ENCODE results near the gene RAPGEF4. TPM values are rescaled to one million over a fixed set of nuclear protein-coding genes. Genes with fewer than 3 reads are reported as not detected.

The RAPGEF4 gene
- total and polyA plus RNA-seq, 7 donors, result 0.23 to 7.6 (median 4.2) TPM

DNA sequence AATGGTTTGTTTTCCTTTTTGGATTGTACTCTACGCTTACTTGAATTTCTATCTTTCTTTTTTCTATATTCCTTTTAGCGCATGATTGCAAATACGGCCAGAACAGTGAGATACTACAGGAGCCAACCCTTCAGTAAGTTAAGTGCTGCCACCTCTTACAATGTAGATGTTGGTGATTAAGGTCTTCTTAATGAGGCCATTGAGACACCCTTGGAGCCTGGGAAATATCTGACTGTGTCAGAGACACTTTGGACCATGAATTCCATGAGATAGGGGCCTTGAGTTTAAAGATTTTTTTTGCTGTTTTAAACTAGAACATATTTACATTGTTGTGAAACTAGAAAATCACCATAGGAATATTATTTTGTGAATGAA, 312.9 kb downstream of the RAPGEF4 start:
- H3K36me3 ChIP-seq, result no peaks in the 10 kb centered on the region
- H3K4me1 ChIP-seq, result peaks cover 0 to 61% (median 47%) of the 10 kb centered on the region in 4 donors
- TF ChIP-seq EP300 (IDR thresholded peaks at IDR 0.05) (no peak), POLR2AphosphoS5 (IDR thresholded peaks at IDR 0.05) (no peak), POLR2A (IDR thresholded peaks at IDR 0.05) (no peak)
- TF ChIP-seq, protein P1, sequence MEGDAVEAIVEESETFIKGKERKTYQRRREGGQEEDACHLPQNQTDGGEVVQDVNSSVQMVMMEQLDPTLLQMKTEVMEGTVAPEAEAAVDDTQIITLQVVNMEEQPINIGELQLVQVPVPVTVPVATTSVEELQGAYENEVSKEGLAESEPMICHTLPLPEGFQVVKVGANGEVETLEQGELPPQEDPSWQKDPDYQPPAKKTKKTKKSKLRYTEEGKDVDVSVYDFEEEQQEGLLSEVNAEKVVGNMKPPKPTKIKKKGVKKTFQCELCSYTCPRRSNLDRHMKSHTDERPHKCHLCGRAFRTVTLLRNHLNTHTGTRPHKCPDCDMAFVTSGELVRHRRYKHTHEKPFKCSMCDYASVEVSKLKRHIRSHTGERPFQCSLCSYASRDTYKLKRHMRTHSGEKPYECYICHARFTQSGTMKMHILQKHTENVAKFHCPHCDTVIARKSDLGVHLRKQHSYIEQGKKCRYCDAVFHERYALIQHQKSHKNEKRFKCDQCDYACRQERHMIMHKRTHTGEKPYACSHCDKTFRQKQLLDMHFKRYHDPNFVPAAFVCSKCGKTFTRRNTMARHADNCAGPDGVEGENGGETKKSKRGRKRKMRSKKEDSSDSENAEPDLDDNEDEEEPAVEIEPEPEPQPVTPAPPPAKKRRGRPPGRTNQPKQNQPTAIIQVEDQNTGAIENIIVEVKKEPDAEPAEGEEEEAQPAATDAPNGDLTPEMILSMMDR (IDR thresholded peaks at IDR 0.05), result no peak
- H3K27ac ChIP-seq, result peak overlapping the region; percentile 50 to 76 (median 74)
- no peaks in the 10 kb centered on the region for H3K9me3 ChIP-seq
- WGBS, 2 donors, result 94 to 96% methylated on average over 3 of the region's 3 CpGs
- intact Hi-C loops (cut with DNase I), result no loop called here
- no peaks in the 10 kb centered on the region for H3K27me3 ChIP-seq
- DNase-seq, result no peak
- H3K4me3 ChIP-seq, result no peak overlapping the region

DNA sequence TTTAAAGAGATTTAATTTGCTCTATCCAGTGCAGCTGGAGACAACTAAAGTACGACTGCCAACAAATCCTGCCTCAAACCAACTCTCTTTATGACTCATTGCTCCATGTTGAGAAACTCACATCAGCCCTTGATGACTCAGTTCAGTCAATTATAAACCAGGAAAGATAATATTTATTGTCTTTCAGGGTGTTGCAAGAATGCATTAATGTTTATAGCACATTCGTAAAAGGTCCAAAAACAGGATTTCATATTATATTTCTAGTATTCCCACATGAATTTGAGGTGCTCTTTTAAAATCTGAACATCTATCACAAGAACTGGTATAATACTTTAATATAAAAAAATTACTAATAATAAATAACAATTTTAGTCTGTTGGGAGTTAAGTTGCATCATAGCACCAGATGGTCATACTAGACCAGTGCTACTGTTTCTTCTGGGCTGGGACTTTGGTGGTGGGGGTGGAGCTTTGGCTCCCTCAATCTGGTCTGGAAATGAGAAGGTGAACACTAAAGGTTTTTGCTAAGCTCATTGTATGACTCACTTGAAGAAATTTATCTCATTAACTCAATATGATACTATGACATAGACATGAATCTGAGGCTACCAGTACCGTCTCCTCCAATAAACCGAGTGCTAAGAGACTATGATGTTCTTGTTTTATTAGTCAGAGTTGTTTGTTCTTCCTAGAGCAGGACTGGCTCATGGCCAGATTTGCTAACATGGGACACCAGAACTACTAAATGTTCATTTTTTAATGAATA, 313.4 kb downstream of the RAPGEF4 start:
- intact Hi-C loops (cut with DNase I), result no loop called here
- no peaks in the 10 kb centered on the region for H3K36me3 ChIP-seq
- peaks cover 0 to 55% (median 45%) of the 10 kb centered on the region in 4 donors for H3K4me1 ChIP-seq
- 5 to 29% methylated on average over 4 of the region's 4 CpGs for WGBS, 2 donors
- no peaks in the 10 kb centered on the region for H3K27me3 ChIP-seq
- peak overlapping the region; percentile 50 to 76 (median 74) for H3K27ac ChIP-seq
- H3K9me3 ChIP-seq, result no peaks in the 10 kb centered on the region
- peak; percentile 94 for DNase-seq
- H3K4me3 ChIP-seq, result no peak overlapping the region
- TF ChIP-seq POLR2AphosphoS5 (IDR thresholded peaks at IDR 0.05), result peak; percentile 53 to 77 (median 68)
- TF ChIP-seq EP300 (IDR thresholded peaks at IDR 0.05), result peak in 2 of 4 donors; percentile 15 to 72
- TF ChIP-seq, protein P1 (IDR thresholded peaks at IDR 0.05), result no peak

DNA sequence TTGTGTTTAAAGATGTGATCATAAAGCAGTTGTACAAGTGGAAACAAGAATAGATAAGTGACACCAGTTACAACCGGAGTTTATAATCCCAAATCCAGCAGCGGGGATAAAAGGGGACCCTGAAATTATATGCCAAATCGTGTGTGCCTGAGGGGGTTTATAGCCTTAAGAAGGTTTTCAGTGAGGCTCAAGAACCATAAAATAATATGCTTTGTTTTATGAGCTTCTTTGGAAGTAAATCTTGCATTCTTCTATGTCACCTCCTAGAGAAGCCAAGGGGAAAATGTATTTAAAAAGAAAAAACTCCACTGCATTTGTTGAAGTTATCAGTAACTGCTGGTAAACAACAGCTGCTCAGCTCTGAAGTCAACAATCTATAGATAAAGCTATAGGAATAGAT, 314.2 kb downstream of the RAPGEF4 start:
- no peak overlapping the region for H3K4me3 ChIP-seq
- TF ChIP-seq EP300 (IDR thresholded peaks at IDR 0.05) (peak in 1 of 4 donors; percentile 20), POLR2AphosphoS5 (IDR thresholded peaks at IDR 0.05) (peak in 1 of 4 donors; percentile 33), POLR2A (IDR thresholded peaks at IDR 0.05) (no peak)
- intact Hi-C loops (cut with DNase I), result loop anchor here (10.0 kb wide), 1 partner anchor 495 kb away; the partner anchor contains the start of gene PDK1
- no peaks in the 10 kb centered on the region for H3K9me3 ChIP-seq
- no peaks in the 10 kb centered on the region for H3K27me3 ChIP-seq
- H3K36me3 ChIP-seq, result no peaks in the 10 kb centered on the region
- 16 to 64% methylated on average over 3 of the region's 3 CpGs for WGBS, 2 donors
- no peak for DNase-seq
- peak overlapping the region; percentile 50 to 76 (median 74) for H3K27ac ChIP-seq
- H3K4me1 ChIP-seq, result peaks cover 0 to 48% (median 38%) of the 10 kb centered on the region in 4 donors

DNA sequence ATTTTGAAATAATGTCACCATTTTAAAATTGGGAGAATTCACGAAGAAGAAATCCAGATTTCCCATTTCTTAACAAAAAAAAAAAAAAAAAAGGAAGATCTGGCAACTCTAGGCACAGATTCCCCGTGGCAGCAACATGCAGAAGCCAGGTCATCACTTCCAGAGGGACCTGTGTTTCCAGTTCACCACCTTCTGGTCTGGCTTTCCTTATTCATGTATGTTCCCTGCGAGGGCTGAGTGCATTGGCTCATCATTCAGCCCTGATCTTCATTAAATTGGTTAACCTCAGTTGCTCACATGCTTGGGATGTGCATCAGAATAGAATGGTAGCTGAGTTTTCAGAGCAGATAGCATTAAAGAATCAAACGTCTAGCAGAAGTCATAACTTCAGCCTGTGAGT, 315.0 kb downstream of the RAPGEF4 start:
- H3K27me3 ChIP-seq, result no peaks in the 10 kb centered on the region
- no peaks in the 10 kb centered on the region for H3K36me3 ChIP-seq
- intact Hi-C loops (cut with DNase I), result loop anchor here (10.0 kb wide), 1 partner anchor 496 kb away; the partner anchor contains the start of gene PDK1
- WGBS, 2 donors, result 85 to 93% methylated on average over 4 of the region's 4 CpGs
- TF ChIP-seq POLR2AphosphoS5 (IDR thresholded peaks at IDR 0.05) (no peak), POLR2A (IDR thresholded peaks at IDR 0.05) (no peak), EP300 (IDR thresholded peaks at IDR 0.05) (no peak)
- TF ChIP-seq, protein P1 (IDR thresholded peaks at IDR 0.05), result no peak
- peak overlapping the region in 3 of 4 donors; percentile 72 to 76 (median 75) for H3K27ac ChIP-seq
- no peak overlapping the region for H3K4me3 ChIP-seq
- DNase-seq, result no peak
- peaks cover 0 to 39% (median 29%) of the 10 kb centered on the region in 4 donors for H3K4me1 ChIP-seq
- no peaks in the 10 kb centered on the region for H3K9me3 ChIP-seq

DNA sequence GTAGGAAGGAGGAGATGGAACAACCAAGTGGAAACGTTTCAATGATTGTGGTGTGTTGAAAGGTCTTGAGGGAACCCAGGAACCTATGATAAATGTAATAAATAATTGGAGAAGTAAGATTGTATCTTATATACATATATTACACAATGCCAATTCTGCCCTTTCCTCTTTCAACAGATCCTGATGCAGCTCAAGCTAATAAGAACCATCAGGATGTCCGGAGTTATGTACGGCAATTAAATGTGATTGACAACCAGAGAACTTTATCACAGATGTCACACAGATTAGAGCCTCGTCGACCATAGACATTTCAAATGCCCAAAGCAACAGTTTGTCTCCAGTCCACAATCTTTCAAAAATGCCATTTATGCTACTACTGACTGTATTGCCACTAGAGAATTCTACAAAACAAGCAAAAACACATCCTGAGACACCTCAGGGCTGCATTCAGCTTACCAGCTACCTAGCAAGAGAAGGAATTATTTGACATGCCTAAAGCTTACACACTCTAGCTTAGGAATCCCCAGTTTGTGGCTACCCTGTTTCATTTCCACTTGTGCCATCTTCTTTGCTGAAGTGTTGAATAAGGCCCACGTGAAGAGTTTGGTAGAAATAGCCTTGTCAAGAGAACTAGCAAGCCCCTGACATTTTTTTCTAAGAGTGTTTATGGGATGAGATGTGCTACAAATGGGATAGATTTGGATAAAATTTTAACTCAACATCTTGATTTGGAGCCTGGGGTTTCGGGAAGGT, 316.0 kb downstream of the RAPGEF4 start:
- Histone ChIP-seq H3K27me3 (no peaks in the 10 kb centered on the region), H3K27ac (peak overlapping the region in 1 of 4 donors; percentile 76), H3K4me3 (no peak overlapping the region), H3K36me3 (no peaks in the 10 kb centered on the region), H3K9me3 (no peaks in the 10 kb centered on the region), H3K4me1 (peaks cover 0 to 35% (median 29%) of the 10 kb centered on the region in 4 donors)
- 80 to 84% methylated on average over 7 of the region's 7 CpGs for WGBS, 2 donors
- TF ChIP-seq POLR2A (IDR thresholded peaks at IDR 0.05) (no peak), EP300 (IDR thresholded peaks at IDR 0.05) (no peak), POLR2AphosphoS5 (IDR thresholded peaks at IDR 0.05) (no peak)
- TF ChIP-seq, protein P1 (IDR thresholded peaks at IDR 0.05), result no peak
- intact Hi-C loops (cut with DNase I), result loop anchor here (10.0 kb wide), 1 partner anchor 497 kb away; the partner anchor contains the start of gene PDK1
- DNase-seq, result no peak

All from sigmoid colon (tissue), 7 donors.